ENCODE data around the gene AURKAIP1. TPM values are rescaled to one million over a fixed set of nuclear protein-coding genes. Genes with fewer than 3 reads are reported as not detected.

Gene AURKAIP1
- total and polyA plus RNA-seq, 2 of the 13 experiments (the other 11 are each of a cell fraction or from before 2014, with no cell fraction given): 69.5 to 175 TPM

- peak; percentile 79; the same call in 1 of the 2 replicates for TF ChIP-seq ZNF281 (CRISPR knock-in tag; IDR thresholded peaks at IDR 0.05; ENCODE audit: borderline replicate concordance)
- peak; percentile 90 for TF ChIP-seq ZNF619 (CRISPR knock-in tag; IDR thresholded peaks at IDR 0.05)
- peak; percentile 99 for TF ChIP-seq HNF4A (CRISPR knock-in tag; IDR thresholded peaks at IDR 0.05)
- TF ChIP-seq SKI (IDR thresholded peaks at IDR 0.05; ENCODE audit: partially characterized antibody): peak; percentile 99
- peak; percentile 69 for TF ChIP-seq ZBED4 (CRISPR knock-in tag; IDR thresholded peaks at IDR 0.05; ENCODE audit: borderline replicate concordance)
- TF ChIP-seq NFAT5 (CRISPR knock-in tag; IDR thresholded peaks at IDR 0.05): 0 out of 2 replicates have a peak, but pooled peaks have one; percentile 40
- no peak; the same call in 1 of the 2 replicates for TF ChIP-seq ZNF333 (CRISPR knock-in tag; IDR thresholded peaks at IDR 0.05; ENCODE audit: borderline replicate concordance)
- TF ChIP-seq NFIB (CRISPR knock-in tag; IDR thresholded peaks at IDR 0.05; ENCODE audit: borderline replicate concordance): no peak
- TF ChIP-seq HOXD1 (CRISPR knock-in tag; IDR thresholded peaks at IDR 0.05): peak; percentile 96
- peak; percentile 99 for TF ChIP-seq AKAP8 (CRISPR knock-in tag; IDR thresholded peaks at IDR 0.05)
- TF ChIP-seq ZMYM2 (CRISPR knock-in tag; IDR thresholded peaks at IDR 0.05): peak; percentile 65; the same call in 1 of the 2 replicates
- 0 out of 2 replicates have a peak, but pooled peaks have one; percentile 52 for TF ChIP-seq ZNF704 (CRISPR knock-in tag; IDR thresholded peaks at IDR 0.05; ENCODE audit: borderline replicate concordance)
- TF ChIP-seq KLF9 (CRISPR knock-in tag; IDR thresholded peaks at IDR 0.05; ENCODE audit: low read depth): no peak
- TF ChIP-seq HMGA1 (CRISPR knock-in tag; conservative IDR thresholded peaks at IDR 0.05): no peak
- no peak for TF ChIP-seq SIX1 (CRISPR knock-in tag; IDR thresholded peaks at IDR 0.05; ENCODE audit: borderline replicate concordance)
Observed at GRCh38 chr1:1400576-1401456, 25.8 kb upstream of the AURKAIP1 start (continued).
